CD4-positive, alpha-beta T cell treated with Interleukin-12 subunit alpha and Interleukin-12 subunit beta, for 1 hour (primary cell): ENCODE measurements around the gene CPOX.
A peak's percentile ranks its signal among the peaks of the same experiment; 100 is the strongest.
"Not testable (repeated sequence)": the region's sequence is repeated elsewhere in the genome, so short reads cannot be mapped to it uniquely, and the experiment has no call there.

Experiments used
- DNase-seq: peaks from one replicate; pipeline ENCODE4 v3.0.0-alpha.2; 2020

The CPOX gene

GRCh38 chr3:98560911-98561310 is 32.5 kb downstream of the CPOX start:
- DNase-seq, result no peak

GRCh38 chr3:98559769-98560168 is 33.6 kb downstream of the CPOX start:
- DNase-seq, result not testable (repeated sequence)

DNA sequence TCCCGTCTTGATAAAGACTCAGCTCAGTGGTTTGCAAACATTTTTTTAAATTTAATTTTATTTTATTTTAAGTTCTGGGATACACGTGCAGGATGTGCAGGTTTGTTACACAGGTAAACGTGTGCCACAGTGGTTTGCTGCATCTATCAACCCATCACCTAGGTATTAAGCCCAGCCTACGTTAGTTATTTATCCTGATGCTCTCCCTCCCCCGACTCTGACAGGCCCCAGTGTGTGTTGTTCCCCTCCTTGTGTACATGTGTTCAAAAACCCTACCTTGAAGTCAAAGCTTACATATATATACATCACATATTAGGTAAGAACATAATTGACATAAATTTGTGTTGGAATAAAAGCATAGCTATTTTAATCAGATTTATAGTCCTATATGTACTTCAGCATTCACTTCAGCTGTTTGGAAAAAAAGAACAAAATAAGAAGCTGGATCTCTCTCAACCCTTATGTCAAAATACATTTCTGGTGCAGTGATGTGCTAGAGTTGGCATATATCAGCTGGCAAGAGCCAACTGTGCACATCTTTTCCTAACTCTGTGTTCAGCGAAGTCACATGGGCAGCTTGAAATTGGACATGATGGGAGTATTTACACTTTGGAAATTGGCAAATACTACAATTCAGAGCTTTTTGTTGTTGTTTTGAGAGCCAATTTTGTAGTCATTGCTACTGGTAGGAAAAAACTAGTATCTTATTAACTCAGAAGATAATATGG is 35.1 kb downstream of the CPOX start:
- no peak for DNase-seq

- peak; percentile 41 for DNase-seq
These were observed 35.9 kb downstream of the CPOX start for GRCh38 chr3:98557324-98558010.

DNA sequence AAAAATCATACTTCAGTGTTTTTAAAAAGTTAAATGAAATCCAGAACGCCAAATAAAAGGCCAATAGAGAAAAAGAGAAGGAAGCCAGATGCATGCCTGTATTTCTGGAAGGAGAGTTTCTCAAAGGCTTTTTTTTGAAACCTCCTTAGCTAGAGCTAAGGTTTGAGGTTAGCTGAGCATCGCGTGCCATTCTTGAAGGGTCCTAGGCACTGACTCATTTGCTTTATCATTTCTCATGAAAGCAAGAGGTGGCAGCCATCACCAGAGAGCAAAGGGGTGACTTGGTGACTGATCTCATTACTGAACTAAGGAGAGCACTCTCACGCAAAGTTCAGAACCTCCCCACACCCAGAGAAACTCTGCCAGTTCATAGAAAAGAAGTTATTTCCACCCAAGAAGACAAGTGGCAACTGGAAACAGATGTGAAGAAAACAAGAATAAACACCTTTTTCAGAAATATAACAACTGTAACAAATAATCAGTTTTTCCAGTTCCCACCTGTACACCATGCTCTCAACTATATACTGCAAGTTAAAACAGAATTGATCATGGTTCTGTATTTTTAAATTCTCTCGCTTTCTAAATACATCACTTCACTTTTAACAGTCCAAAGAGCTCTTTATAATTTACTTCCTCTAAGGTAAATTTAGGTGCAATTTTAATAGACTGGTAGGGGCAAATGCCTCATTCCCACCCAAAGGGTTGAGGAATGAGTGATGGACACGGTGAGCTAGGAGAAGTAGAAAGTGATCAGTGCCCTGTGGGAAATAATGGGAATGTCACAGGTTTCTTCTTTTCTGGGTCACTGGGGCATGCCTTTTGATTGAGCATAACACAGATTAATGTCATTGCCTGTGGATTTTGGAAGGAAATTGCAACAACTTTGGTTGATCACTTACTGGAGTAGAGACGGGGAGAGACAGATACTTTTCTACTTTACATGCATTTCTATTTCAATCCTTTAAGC is 37.0 kb downstream of the CPOX start:
- DNase-seq, result peak; percentile 63

DNA sequence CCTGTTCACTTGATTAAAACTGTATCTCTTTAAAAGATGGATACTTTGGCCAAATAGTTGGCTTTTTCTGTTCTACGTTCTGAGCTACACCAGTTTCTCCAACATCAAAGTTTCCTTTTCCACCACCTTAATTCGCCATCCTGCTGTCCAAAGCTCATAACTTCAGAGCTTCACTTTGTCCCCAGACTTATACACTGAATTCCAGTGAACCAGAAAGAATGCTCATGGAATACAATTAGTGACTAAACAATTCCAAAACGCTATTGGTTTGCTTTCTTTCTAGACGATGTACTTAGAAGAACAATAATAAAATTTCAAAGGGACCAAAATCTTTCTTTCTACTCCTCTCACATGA is 38.4 kb downstream of the CPOX start:
- no peak for DNase-seq

- no peak for DNase-seq
These were observed 38.8 kb downstream of the CPOX start for GRCh38 chr3:98554580-98554979.

DNA sequence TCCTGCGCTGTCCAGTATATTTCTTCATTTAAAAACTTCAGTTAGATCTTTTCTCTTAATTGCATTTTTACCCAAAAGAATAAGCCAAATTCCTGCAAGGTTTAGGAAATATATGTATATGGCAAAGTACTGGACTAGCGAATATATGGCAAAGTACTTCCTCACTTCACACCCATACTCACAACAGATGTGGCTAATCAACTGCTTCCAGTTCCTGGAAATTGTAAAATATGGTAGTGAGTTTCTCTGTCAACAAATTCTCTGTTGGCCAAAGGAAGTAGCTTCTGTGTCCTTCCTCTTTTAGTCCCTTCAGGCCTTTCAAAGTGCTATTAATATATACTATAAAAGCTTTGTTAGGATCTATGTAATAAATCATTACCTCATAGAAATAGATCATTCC is 39.7 kb downstream of the CPOX start:
- DNase-seq, result no peak

- no peak for DNase-seq
These were observed 40.3 kb downstream of the CPOX start for GRCh38 chr3:98553021-98553563.

DNA sequence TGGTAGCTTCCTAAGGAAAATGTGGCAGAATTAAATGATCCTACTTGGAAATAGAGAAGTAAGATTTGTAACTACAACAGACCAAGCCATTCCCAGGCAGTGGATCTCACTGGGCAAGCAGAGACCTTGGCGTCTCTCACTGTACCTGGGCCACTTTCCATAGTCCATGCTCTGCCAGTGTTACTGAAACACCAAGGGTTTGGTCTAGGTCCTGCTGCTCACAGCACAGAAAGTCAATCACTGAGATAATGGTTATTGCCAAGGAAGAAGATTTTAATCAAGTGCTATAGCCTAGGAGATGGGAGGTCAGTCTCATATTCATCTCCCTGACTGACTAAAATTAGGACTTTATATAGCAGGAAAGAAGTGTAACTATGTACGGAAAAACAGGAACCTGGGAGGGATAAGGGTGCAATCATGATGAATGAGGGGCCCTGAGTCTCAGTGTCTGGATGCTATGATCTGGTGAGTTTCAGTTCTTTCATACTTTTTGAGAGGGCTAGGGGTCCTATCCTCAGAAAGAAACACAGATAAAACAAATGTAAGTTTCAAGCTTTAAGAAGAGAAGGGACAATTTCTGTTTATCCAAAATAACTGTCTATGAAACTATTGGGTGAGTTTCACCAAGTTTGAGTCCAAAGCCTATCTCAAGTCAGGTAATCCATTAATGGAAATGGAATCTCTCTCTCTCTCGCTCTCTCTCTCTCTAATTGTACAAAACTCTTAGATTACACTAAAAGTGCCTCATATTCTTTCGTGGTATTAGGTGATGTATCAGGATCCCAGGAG is 41.0 kb downstream of the CPOX start:
- DNase-seq, result no peak

DNA sequence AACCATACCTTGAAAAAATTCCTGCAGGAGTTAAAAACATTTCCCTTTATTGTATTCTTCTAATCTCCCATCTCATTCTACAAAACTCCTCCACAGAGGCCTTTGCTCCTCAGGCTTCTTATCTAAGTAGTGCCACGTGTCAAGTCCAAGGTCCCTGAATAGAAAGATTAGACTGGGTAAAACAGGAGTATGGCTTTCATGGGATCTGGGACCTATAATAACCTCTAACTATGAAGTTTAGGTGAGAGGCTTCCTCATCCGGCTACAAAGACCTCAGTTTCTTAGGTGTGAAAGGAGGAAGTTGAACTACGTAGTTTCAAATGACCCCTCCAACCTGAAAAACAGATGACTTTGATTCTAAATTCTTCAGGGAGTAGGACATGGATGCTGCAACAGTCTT is 41.7 kb downstream of the CPOX start:
- DNase-seq, result no peak

DNA sequence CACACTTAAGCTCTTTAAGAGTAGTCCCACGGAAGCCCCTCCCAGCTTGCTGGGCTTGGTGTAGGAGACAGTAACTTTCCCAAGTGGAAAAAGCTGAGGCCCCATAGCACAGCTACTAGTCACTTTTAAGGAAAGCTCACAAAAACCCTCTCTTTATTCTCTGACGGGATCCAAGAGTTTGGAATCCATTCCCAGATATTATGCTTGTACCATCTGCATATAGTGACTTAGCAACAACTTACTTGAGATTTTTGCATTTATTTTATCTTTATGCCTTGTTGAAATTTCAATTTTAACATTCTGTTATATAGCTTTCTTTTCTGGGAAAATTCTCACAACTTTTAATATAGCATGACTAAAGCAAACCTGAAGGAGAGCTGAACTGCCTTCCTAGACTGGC is 42.2 kb downstream of the CPOX start:
- no peak for DNase-seq

DNA sequence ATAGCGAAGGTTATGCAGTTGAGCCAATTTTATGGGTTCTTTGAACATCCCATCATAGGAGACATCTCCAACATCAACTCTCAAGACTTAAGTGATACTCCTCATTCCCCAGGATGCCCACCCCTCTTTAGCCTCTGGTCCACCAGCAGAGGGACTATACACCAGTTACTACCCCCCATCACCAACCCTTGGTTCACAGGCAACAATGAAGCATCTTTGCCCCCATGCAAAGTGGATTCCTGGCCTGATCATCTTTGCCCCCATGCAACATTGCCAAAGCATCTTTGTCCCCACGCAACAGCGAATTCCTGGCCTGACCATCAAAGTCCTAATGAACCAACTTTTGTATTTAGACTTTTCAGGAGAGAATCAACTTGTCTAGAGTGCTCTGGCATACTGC is 42.6 kb downstream of the CPOX start:
- no peak for DNase-seq

GRCh38 chr3:98548544-98548943 is 44.9 kb downstream of the CPOX start:
- no peak for DNase-seq

GRCh38 chr3:98545940-98546339 is 47.5 kb downstream of the CPOX start:
- DNase-seq, result no peak

- DNase-seq, result no peak
These were observed 50.8 kb downstream of the CPOX start for GRCh38 chr3:98542623-98543022.

DNA sequence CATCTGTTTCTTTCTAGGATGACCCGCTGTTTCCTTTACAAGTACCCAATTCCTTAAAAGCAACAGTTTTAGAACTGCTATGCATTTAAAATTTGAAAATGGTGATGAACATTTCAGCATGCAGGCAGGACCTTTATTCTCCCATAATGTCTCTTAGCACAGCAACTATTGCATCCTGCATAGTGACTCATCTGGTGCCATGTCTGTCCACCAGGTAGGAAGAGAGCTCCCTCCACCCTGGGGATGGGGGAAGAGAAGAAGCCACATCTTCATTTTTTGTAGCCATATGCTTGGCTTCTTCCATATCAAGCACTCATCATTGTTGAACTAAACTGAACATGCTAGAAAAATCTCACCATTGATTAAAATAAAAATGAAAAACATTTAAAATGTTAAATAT is 51.7 kb downstream of the CPOX start:
- DNase-seq, result no peak

DNA sequence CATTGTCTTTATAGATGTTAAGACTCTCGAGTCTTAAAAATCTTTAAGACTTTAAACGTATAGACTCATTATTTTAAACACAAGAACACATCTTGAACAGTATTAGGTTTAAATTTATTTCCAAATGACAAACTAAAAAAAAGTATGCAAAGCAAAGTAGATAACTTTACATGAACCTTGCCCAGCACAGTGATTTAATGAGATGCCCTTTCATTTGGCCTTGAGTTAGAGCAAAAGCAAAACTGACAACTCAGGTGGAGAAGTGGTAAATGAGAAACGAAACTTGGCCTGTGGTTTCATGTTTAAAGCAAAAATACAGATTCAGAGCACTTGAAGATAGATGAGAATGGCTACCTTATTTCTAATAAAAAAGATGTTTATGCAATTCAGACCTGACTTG is 53.1 kb downstream of the CPOX start:
- DNase-seq, result peak; percentile 38

- no peak for DNase-seq
These were observed 56.9 kb downstream of the CPOX start for GRCh38 chr3:98536456-98537017.

GRCh38 chr3:98534734-98535133 is 58.7 kb downstream of the CPOX start:
- no peak for DNase-seq

- DNase-seq, result no peak
These were observed 59.2 kb downstream of the CPOX start for GRCh38 chr3:98534168-98534567.
